Esophagus muscularis mucosa (tissue), 4 donors: ENCODE data around the gene BRAT1. TPM values are rescaled to one million over a fixed set of nuclear protein-coding genes. Genes with fewer than 3 reads are reported as not detected.

Experiments
- DNase-seq: peaks from one replicate; pipeline ENCODE4 v3.0.0-alpha.2; 2017; ENCODE audit errors: extremely low spot score
- H3K27ac ChIP-seq, 4 donors: fragments of 200-600 bp; sonication (generic); replicated peaks in 1 of 4; 1 replicate in 3 of 4; 2 replicates in 1 of 4; pipeline ENCODE4 v1.5.1; 2016 to 2019; ENCODE audit warnings: mild to moderate bottlenecking in 1 of 4
- H3K27me3 ChIP-seq, 4 donors: fragments of 200-600 bp; sonication (generic); one replicate each; pipeline versions ENCODE4 v1.5.1 to v1.6.0; 2016 to 2019
- H3K36me3 ChIP-seq, 4 donors: fragments of 200-600 bp; sonication (generic); one replicate each; pipeline ENCODE4 v1.5.1; 2016 to 2019
- H3K4me1 ChIP-seq, 4 donors: fragments of 200-600 bp; sonication (generic); one replicate each; pipeline ENCODE4 v1.5.1; 2016 to 2019
- H3K4me3 ChIP-seq, 4 donors: fragments of 200-600 bp; sonication (generic); 1 replicate in 2 of 4; 2 replicates in 2 of 4; pipeline ENCODE4 v1.5.1; 2016 to 2019; ENCODE audit warnings: mild to moderate bottlenecking in 4 of 4, moderate library complexity in 1 of 4
- H3K9me3 ChIP-seq, 4 donors: fragments of 200-600 bp; sonication (generic); 1 replicate in 3 of 4; 2 replicates in 1 of 4; pipeline ENCODE4 v1.5.1; 2016 to 2019
- EP300 ChIP-seq: sonication (generic); formaldehyde crosslinking; IDR thresholded peaks from one replicate; pipeline ENCODE4 v1.6.1; 2017; ENCODE audit warnings: antibody characterized with exemption
- POLR2A ChIP-seq: fragments of 450-650 bp; IDR thresholded peaks from one replicate; pipeline ENCODE4 v1.6.1; 2017; ENCODE audit warnings: antibody characterized with exemption, moderate library complexity, mild to moderate bottlenecking, low read depth
- POLR2AphosphoS5 ChIP-seq, 2 donors: sonication (generic); formaldehyde crosslinking; IDR thresholded peaks; one replicate each; pipeline ENCODE4 v1.6.1; 2017; ENCODE audit warnings: antibody characterized with exemption in 2 of 2
- WGBS: methylation state at CpG from one replicate; pipeline ENCODE4 v1.1.5; 2018; 5-methylcytosine and 5-hydroxymethylcytosine counted together
- intact Hi-C: fragments of 100-400 bp; cut with DNase I; formaldehyde crosslinking; loops from one replicate; pipeline ENCODE4 v1.15.1; 2023
- total RNA-seq, 4 donors: library from RNA; depleted of rRNA; stranded (reverse); fragments of >200 nt; gene quantifications; one replicate each; pipeline versions ENCODE4 v1.1.0 to v1.2.1, GENCODE V29; 2016
- TF ChIP-seq, protein P1 (sequence below), 3 experiments: fragments of 200-600 bp in 2 of 3; fragments of 450-650 bp in 1 of 3; sonication (generic) in 2 of 3; IDR thresholded peaks; one replicate each; pipeline ENCODE4 v1.5.1; 2017 to 2019; ENCODE audit warnings: antibody characterized with exemption in 3 of 3, mild to moderate bottlenecking in 2 of 3, moderate library complexity in 1 of 3

BRAT1 gene
- 10 to 100 TPM; 22.0 to 43.8 (median 32.7) TPM for total RNA-seq

DNA sequence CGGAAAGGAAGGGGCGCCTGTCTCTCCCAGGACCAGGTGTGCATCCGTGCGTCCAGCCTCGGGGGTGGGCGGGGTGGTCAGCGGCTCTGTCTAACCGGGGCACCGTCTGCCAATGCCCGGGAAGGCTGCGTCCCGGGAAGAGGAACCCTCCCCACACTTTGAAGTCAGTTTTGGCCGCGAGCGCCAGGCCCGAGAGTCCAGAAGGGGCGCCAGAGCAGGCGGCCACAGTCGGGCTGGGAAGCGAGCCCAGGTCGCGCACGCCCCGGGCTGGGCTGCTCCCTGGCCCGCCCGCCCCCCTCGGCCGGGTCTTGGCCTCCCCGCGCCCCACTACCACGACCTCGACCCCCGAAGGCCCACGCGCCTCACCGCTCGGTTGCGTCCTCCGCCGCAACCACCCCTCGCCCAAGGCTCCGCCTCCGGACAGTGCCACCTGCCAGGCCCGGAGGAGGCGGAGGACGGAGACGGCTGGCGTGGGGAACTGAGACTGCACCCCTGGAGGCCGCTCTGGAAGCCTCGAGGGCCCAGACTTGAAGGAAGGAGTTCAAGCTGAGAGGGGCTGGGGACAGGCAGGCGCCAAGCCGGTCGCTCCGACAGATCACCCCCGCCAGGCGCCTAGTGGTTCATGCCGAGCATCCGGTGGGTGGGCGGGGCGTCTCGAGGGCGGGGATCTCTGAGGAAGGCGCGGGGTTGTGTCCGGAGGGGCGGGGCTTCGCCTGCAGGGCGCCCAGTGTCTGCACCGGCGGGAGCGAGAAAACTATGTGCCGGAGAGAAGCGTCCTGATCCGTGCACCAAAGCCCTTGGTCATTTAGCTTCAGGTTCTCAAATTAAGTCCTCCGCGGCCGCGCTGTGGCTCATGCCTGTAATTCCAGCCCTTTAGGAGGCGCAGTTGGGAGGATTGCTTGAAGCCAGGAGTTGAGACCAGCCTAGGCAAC, at the start of gene BRAT1:
Gene BRAT1 (minus strand): TSS at position 404 of the 932 bp plus-strand sequence. CDS start 1,093 bp downstream, outside the sequence.
- Histone ChIP-seq H3K27ac (peak within 1 kb of the TSS; percentile 90 to 99 (median 96)), H3K36me3 (peaks cover 0 to 19% (median 0%) of the 10 kb centered on the region in 4 donors), H3K9me3 (no peaks in the 10 kb centered on the region), H3K4me3 (peak within 1 kb of the TSS; percentile 64 to 86 (median 84)), H3K4me1 (peaks cover 42 to 60% (median 54%) of the 10 kb centered on the region in 4 donors), H3K27me3 (no peaks in the 10 kb centered on the region)
- TF ChIP-seq, protein P1, sequence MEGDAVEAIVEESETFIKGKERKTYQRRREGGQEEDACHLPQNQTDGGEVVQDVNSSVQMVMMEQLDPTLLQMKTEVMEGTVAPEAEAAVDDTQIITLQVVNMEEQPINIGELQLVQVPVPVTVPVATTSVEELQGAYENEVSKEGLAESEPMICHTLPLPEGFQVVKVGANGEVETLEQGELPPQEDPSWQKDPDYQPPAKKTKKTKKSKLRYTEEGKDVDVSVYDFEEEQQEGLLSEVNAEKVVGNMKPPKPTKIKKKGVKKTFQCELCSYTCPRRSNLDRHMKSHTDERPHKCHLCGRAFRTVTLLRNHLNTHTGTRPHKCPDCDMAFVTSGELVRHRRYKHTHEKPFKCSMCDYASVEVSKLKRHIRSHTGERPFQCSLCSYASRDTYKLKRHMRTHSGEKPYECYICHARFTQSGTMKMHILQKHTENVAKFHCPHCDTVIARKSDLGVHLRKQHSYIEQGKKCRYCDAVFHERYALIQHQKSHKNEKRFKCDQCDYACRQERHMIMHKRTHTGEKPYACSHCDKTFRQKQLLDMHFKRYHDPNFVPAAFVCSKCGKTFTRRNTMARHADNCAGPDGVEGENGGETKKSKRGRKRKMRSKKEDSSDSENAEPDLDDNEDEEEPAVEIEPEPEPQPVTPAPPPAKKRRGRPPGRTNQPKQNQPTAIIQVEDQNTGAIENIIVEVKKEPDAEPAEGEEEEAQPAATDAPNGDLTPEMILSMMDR (IDR thresholded peaks at IDR 0.05), result peak in 1 of 3 experiments; percentile 57
- peak; percentile 79 to 89 for TF ChIP-seq POLR2AphosphoS5 (IDR thresholded peaks at IDR 0.05)
- TF ChIP-seq POLR2A, result no peak
- no peak for TF ChIP-seq EP300
- 0% methylated on average over 12 of the region's 79 CpGs for WGBS
- intact Hi-C loops, result loop anchor here (5.0 kb wide), 1 partner anchor 87 kb away; no protein-coding TSS in a partner anchor
- peak; percentile 99 for DNase-seq

DNA sequence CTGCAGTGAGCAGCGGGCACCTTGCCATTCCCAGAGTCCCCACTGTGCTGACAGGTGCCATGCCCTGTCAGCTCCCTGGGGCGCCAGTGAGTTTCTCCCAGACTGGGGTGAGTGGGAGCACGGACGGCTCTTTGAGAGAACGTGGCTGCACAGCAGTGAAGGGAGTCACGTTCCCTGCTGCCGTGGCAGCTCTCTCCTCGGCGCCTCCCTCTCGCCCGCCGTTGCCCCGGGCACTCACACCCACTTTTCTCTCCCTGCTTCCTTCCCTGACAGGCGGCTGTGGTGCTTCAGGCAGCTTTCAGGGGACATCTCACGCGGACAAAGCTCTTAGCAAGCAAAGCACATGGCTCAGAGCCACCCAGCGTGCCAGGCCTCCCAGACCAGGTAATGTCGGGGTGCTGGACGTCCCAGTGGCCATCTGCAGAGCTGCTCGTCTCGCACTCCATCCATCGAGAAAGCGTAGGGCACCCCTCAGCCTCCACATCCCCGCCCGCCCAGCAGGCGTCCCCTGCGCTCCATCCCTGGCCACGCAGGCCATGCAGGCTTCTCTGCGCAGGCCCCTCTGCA, 49.4 kb upstream of the BRAT1 start:
- intact Hi-C loops, result no loop called here
- H3K36me3 ChIP-seq, result peaks cover 20 to 65% (median 34%) of the 10 kb centered on the region in 4 donors
- H3K9me3 ChIP-seq, result no peaks in the 10 kb centered on the region
- H3K4me1 ChIP-seq, result peaks cover 9 to 33% (median 20%) of the 10 kb centered on the region in 4 donors
- 94% methylated on average over 16 of the region's 29 CpGs for WGBS
- no peak overlapping the region for H3K27ac ChIP-seq
- no peaks in the 10 kb centered on the region for H3K27me3 ChIP-seq
- H3K4me3 ChIP-seq, result no peak overlapping the region
- TF ChIP-seq, protein P1 (IDR thresholded peaks at IDR 0.05), result no peak
- no peak for TF ChIP-seq POLR2AphosphoS5 (IDR thresholded peaks at IDR 0.05)
- no peak for TF ChIP-seq EP300
- TF ChIP-seq POLR2A, result no peak
- no peak for DNase-seq

DNA sequence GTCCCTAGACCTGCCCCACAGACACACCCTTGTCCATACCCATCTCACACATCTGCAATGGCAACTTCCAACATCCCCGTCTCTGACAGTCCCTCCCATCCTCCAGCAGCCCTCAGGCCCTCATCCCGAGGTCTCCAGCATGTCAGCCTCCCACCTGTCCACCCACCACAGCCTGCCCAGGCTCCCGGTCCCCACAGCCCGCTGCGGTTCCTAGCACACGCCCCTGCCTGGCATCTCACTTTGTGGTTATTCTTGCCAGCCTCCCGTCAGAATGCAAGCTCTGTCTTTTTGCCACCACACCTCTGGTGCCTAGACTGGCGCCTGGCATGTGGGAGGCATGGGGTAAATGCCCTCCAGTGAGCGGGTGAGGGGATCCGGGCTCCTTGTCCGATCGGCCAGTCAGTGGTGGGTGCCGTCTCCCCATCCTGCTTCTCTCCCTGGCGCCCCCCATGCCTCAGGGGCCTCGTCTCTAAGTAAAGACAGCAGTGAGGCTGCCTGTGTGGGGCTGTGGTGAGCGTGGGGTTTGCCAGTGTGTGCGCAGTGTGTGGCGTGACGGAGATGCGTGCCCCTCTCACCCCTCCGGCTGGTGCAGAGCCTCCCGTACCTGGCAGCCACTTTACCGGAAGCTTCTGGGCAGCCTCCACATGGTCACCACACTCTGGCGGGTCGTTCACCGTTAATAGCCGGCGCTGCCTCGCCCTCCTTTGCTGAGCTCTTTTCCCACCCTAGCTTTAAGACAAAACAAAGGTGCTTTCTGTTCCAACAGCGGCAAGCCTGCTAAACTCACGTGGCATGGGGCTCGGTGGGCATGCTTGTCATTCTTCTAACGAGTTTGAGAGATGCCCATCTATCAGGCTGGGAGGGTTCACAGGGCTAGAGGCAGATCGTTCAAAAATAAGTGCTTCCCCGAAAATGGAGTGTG, 48.0 kb upstream of the BRAT1 start:
- 89% methylated on average over 30 of the region's 35 CpGs for WGBS
- no peak overlapping the region for H3K27ac ChIP-seq
- peaks cover 28 to 79% (median 47%) of the 10 kb centered on the region in 4 donors for H3K36me3 ChIP-seq
- intact Hi-C loops, result no loop called here
- H3K4me3 ChIP-seq, result no peak overlapping the region
- TF ChIP-seq POLR2A, result no peak
- TF ChIP-seq, protein P1 (IDR thresholded peaks at IDR 0.05), result no peak
- TF ChIP-seq POLR2AphosphoS5 (IDR thresholded peaks at IDR 0.05), result no peak
- no peak for TF ChIP-seq EP300
- DNase-seq, result no peak
- H3K9me3 ChIP-seq, result no peaks in the 10 kb centered on the region
- H3K4me1 ChIP-seq, result peaks cover 9 to 33% (median 19%) of the 10 kb centered on the region in 4 donors
- no peaks in the 10 kb centered on the region for H3K27me3 ChIP-seq

DNA sequence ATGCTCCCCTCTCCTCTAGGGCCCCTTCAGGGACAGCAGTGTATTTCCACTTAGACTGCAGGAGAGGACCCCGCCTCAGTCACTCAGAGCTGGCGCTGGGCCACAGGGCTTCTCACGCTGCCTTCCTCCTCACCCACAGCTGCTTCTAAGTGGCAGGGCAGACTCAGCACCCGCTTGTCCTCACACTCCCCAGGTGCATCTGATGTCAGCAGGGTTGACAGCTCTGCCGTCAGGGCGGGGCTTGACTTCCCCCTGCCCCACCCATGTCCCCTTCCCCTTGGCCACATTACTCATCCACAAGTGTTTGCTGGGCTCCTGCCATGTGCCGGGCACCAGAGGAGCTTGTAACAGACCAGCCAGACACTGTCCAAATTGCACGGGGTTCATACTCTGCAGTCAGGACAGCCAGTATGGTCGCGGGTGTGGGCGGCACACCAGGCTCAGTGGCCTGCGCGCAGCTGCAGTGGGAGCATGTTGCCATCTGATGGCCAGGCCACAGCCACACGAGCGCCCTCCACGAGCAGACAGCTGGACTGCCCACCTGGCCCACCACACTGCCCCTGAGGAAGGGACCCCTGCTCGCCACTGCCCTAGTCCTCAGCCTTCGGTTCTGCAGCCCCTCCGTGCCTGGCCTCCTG, 47.2 kb upstream of the BRAT1 start:
- no peak for DNase-seq
- TF ChIP-seq EP300 (no peak), POLR2AphosphoS5 (IDR thresholded peaks at IDR 0.05) (no peak)
- WGBS, result 78% methylated on average over 15 of the region's 19 CpGs
- peaks cover 9 to 26% (median 13%) of the 10 kb centered on the region in 4 donors for H3K4me1 ChIP-seq
- no peaks in the 10 kb centered on the region for H3K9me3 ChIP-seq
- no peaks in the 10 kb centered on the region for H3K27me3 ChIP-seq
- H3K27ac ChIP-seq, result no peak overlapping the region
- no peak overlapping the region for H3K4me3 ChIP-seq
- peaks cover 32 to 87% (median 54%) of the 10 kb centered on the region in 4 donors for H3K36me3 ChIP-seq
- intact Hi-C loops, result no loop called here
